CD1c-positive myeloid dendritic cell (primary cell): ENCODE data around the gene GALNT10.

Experiments used
- DNase-seq: peaks from one replicate; pipeline ENCODE4 v3.0.0-alpha.2; 2016; ENCODE audit errors: extremely low spot score

The GALNT10 gene

DNA sequence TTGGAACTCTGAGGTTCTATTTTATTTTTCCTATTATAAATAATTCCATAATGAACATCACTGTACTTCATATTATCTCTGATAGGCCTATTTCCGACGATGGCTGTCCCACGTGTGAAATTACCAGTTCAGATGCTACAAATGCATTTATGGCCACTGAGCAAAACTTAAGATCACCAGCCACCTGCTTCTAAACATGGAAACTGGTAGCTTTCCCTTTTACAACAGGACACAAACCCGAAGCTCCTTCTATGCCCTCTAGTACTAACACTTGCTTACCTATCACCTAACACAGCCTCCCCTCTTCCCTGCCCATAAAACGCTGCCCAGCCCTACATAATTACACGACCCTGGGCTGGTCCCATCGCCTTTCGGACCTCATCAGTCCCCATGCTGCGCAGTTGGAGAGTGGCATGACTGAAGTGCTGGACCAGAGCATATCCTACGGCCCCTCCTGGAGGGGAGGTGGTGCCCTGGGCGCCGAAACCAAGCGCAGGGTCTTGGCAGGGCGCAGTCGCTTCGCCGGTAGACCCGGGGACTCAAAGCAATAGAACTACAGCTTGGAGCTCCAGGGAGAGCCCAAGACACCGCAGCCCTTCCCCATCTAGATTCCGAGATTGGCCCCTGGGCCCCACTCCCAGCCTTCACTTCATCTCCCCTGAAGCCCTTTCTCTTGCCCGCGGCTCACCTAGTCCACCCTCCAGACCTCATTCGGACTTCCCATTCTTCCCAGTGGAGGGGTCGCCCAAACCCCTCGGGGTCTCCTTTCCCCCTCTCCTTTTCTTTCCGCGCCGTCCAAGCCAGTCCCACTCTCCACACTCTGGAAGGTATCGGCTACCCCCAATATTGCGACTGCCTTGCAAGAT, 254.3 kb downstream of the GALNT10 start:
- DNase-seq = no peak

DNA sequence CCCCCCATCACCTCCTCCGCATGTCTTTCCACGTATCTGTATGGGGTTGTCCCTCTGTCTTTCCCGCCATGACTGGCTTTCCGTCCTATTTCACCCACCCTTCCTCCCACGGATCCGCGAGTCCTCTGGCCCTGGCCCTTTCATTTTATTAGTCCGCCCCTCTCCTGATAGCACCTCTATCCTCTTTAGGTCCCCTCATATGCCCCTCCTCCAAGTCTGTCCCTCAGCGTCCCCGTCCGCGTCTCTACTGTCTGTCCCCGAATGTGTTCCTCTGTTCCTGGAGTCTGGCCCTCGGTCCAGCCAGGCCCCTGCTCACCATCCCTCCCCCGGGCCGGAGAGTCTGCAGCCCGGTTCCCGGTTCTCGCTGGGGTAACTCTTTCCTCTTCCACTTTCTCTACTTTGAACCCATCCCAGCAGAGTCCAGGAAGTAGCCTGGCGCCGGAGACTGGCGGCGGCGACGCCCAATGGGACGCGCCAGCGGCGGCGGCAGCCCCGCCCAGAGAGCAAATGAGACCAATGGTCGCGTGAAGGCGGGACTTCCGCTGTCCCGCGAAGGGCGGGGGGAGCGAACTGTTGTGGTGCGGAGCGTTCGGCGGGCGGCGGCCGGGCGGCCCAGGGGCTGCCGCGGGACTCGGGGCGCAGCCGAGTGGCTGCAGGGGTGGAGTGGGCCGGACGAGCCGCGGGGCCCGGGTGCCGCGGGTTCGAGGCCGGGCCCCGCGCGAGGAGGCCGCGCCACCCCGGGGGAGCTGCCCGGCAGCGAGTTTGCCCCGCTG, 255.1 kb downstream of the GALNT10 start, which contains the start of gene SAP30L:
Gene SAP30L, plus strand, starts transcription at position 576 of the 773 bp plus-strand sequence. CDS start 608 bp downstream, outside the sequence.
- peak; percentile 99 for DNase-seq

DNA sequence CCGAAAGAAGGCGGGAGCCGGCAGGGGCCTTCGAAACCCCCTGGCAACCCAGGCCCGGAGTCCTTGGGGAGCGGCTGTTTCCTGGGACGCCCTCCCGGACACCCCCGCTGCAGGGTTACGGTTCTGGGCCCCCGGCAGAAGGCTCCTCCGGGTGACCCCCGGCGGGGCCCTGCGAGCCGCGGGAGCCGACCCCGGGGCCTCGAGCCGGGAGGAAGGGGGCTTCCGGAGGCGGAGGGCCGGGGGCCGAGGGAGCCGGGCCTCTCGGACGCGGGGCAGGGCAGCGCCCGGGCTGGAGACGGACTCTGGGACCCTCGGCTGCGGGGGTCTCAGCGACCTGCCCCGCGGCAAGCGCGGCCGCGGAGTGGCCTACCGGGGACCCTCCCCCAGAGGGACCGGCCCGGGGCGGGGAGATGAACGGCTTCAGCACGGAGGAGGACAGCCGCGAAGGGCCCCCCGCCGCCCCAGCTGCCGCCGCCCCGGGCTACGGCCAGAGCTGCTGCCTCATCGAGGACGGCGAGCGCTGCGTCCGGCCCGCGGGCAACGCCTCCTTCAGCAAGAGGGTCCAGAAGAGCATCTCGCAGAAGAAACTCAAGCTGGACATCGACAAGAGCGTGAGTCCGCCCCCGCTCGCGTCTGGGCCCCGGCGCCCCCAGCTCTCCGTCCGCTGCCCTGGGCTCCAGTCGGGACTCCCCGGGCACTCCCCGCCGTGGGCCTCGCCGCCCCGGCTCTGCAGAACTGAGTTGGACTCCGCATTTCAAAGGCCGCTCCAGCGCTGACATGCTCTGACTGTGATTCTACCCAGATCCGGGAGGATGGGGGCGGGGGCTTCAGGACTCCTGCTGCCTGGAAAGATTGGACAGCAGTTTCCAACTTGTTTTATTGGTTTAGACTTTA, 255.9 kb downstream of the GALNT10 start:
- peak; percentile 34 for DNase-seq

DNA sequence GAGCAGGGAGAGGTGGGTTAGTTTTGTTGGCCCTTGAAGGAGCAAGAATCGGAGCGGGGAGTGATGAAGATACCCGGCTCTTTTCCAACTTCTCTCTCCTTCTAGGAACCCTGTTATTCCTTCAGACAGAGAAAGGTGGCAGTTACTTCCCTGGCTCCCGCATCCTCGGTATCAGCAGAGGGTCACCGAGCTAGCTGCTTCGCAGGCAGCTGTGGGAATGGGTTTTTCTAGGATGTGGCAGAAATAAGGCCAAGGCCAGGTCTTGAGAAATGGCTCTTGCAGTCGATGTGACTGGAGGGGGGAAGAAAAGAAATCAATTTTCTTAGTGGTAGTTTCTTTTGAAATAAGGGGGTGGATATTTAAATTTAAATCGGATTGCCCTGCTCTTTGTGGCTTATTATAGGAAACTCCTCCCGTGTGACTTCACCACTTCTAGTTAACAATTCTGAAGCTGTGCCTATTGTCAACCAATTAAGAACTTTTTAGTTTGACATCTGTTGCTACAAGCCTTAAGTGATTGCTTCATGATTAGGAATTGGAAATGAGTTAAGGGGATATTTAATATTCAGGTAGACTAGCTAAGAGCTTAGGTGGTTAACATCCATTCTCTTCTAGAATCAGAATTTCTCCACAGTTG, 256.7 kb downstream of the GALNT10 start:
- DNase-seq = peak; percentile 8

DNA sequence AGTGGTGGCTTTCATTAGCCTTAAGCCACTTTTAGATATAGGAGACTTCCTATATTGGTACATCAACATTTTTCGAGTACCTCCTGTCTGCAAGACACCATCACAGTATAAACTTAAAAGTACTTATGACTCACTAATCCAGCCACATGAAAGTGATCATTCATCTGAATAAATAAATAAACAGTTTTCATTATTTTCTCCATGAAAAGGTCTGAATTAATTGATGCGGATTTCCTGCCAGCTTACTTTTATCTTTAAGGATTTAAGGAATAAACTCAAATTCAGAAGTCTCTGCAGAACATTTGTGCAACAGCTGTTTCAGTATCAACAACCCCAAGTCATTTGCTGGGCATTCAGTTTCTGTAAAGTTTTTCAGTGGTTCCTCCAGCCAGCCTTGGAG, 259.3 kb downstream of the GALNT10 start:
- no peak for DNase-seq

GRCh38 chr5:154451957-154452356, 261.4 kb downstream of the GALNT10 start:
- DNase-seq = no peak

GRCh38 chr5:154455585-154455984, 265.1 kb downstream of the GALNT10 start:
- DNase-seq = no peak

- DNase-seq = no peak
Observed at GRCh38 chr5:154456540-154456939, 266.0 kb downstream of the GALNT10 start.

- DNase-seq = no peak
Observed at GRCh38 chr5:154459015-154459414, 268.5 kb downstream of the GALNT10 start.

GRCh38 chr5:154460172-154460571, 269.6 kb downstream of the GALNT10 start:
- no peak for DNase-seq

GRCh38 chr5:154461531-154461930, 271.0 kb downstream of the GALNT10 start:
- DNase-seq = no peak

- no peak for DNase-seq
Observed at GRCh38 chr5:154464438-154464837, 273.9 kb downstream of the GALNT10 start.

DNA sequence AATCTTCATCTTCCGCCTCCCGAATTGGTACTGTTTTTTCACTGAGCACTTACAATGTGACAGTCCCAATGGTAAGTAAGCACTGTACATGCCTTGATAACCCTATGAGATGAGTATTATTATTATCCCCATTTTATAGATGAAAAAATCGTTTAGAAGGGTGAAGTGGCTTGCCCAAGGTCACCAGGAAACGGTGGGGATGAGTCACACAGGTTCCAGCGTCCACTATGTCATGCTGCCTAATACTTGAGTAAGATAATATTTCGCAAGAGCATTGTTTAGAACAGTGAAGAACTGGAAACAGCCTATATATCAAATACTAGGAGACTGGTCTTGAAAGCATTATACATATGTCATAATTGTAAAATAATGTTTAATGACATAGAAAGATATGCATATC, 274.6 kb downstream of the GALNT10 start:
- peak; percentile 38 for DNase-seq

DNA sequence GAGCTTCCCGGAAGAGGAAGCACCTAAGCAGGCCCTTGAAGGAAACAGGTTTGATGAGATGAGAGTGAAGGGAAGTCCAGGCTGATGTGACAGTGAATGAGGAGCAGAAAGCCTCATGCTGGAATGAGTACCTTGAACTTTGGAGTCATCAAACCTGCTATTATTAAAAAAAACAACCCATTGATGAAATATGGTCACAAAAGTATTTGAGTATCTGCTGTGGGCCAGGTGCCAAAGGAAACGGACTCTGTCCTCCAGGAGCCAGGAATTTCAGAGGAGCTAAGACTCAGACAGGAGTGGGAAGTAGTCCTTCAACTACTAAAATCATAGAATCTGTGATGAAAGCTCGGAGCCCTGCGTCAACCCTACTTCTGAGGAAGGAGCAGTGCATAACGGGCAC, 275.6 kb downstream of the GALNT10 start:
- DNase-seq = no peak

DNA sequence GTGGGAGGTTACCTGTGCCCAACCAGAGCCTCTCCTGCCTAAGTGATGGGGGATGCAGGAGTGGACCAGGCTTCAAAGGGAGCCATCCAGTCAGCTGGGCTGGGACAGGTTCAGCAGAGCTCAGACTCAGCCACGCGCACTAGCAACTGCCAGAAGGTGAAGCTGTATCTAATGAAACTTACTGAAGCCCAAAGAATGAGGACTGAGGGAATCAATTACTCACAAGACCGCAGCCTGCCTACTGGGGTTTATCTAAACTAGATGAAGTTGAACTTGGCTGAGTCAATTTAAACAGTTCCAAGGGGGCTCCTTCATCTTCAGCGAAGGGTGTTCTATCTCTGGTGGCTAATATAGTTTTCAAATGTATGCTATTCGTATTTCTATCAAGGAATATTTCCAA, 276.1 kb downstream of the GALNT10 start:
- no peak for DNase-seq

- DNase-seq = peak; percentile 69
Observed at GRCh38 chr5:154467655-154468354, 277.3 kb downstream of the GALNT10 start.

- DNase-seq = no peak
Observed at GRCh38 chr5:154470137-154470536, 279.6 kb downstream of the GALNT10 start.
